Cardiac fibroblast (primary cell): ENCODE measurements around the gene CHST8.
"Not testable (repeated sequence)": the region's sequence is repeated elsewhere in the genome, so short reads cannot be mapped to it uniquely, and the experiment has no call there.

Experiments used
- DNase-seq, 2 donors: peaks; one replicate each; pipeline versions ENCODE4 v3.0.0 to v3.0.0-alpha.2; 2010; ENCODE audit warnings: low read depth in 2 of 2
- H3K4me3 ChIP-seq, 2 donors: replicated peaks in 1 of 2; 1 replicate in 1 of 2; 2 replicates in 1 of 2; pipeline ENCODE4 v1.5.1; 2011; ENCODE audit warnings: low read depth in 2 of 2, low read length in 2 of 2, mild to moderate bottlenecking in 2 of 2, moderate library complexity in 1 of 2
- CTCF ChIP-seq: IDR thresholded peaks from one replicate; pipeline ENCODE4 v1.5.1; 2011; ENCODE audit warnings: low read depth, mild to moderate bottlenecking, low read length, inconsistent platforms

CHST8 gene

GRCh38 chr19:33689868-33690267 lies 68.1 kb downstream of the CHST8 start:
- no peak overlapping the region for H3K4me3 ChIP-seq
- TF ChIP-seq CTCF: no peak
- DNase-seq: no peak

GRCh38 chr19:33690378-33691029 lies 68.8 kb downstream of the CHST8 start:
- DNase-seq: no peak
- no peak overlapping the region for H3K4me3 ChIP-seq
- no peak for TF ChIP-seq CTCF

GRCh38 chr19:33691030-33691427 lies 69.3 kb downstream of the CHST8 start:
- TF ChIP-seq CTCF: no peak
- no peak overlapping the region for H3K4me3 ChIP-seq
- no peak for DNase-seq

GRCh38 chr19:33691736-33692135 lies 70.0 kb downstream of the CHST8 start:
- no peak for TF ChIP-seq CTCF
- DNase-seq: no peak

GRCh38 chr19:33693678-33694077 lies 71.9 kb downstream of the CHST8 start:
- no peak for TF ChIP-seq CTCF

More at GRCh38 chr19:33691736-33692135, 70.0 kb downstream of the CHST8 start:
- no peak overlapping the region for H3K4me3 ChIP-seq

GRCh38 chr19:33695547-33695946 lies 73.8 kb downstream of the CHST8 start:
- not testable (repeated sequence) for DNase-seq, H3K4me3 ChIP-seq

More at GRCh38 chr19:33693678-33694077, 71.9 kb downstream of the CHST8 start:
- no peak overlapping the region for H3K4me3 ChIP-seq
- DNase-seq: no peak

- H3K4me3 ChIP-seq: no peak overlapping the region
- TF ChIP-seq CTCF: no peak
- no peak for DNase-seq
These were observed 76.0 kb downstream of the CHST8 start for GRCh38 chr19:33697766-33698165.
